Upper lobe of right lung (tissue), 1 donor: ENCODE results near the gene GPS2. TPM values are rescaled to one million over a fixed set of nuclear protein-coding genes. Genes with fewer than 3 reads are reported as not detected.

Source experiments
- ATAC-seq: fragments of 200-7000 bp; cut with Tn5 transposase; one replicate; pipeline ENCODE4 v1.9.1; 2020; ENCODE audit warnings: mild to moderate bottlenecking, moderate library complexity
- DNase-seq: peaks from one replicate; pipeline ENCODE4 v3.0.0-alpha.2; 2020
- H3K27ac ChIP-seq: fragments of 200-600 bp; one replicate; pipeline ENCODE4 v1.8.0; 2022
- H3K27me3 ChIP-seq: fragments of 200-600 bp; one replicate; pipeline ENCODE4 v1.8.0; 2022; ENCODE audit warnings: mild to moderate bottlenecking
- H3K36me3 ChIP-seq: fragments of 200-600 bp; one replicate; pipeline ENCODE4 v1.8.0; 2022
- H3K4me1 ChIP-seq: fragments of 200-600 bp; one replicate; pipeline ENCODE4 v1.8.0; 2022
- H3K4me3 ChIP-seq: fragments of 200-600 bp; one replicate; pipeline ENCODE4 v1.8.0; 2022; ENCODE audit warnings: mild to moderate bottlenecking
- H3K9me3 ChIP-seq: fragments of 200-600 bp; one replicate; pipeline ENCODE4 v1.8.0; 2022
- intact Hi-C: fragments of 100-400 bp; cut with DNase I; formaldehyde crosslinking; loops from one replicate; pipeline ENCODE4 v1.11.0; 2022
- total RNA-seq: library from RNA; stranded (reverse); fragmentation: NEBNext Ultra II Directional; extraction: Animal tissue kit (Norgen Biotek cat#: 25700); gene quantifications from one replicate; pipeline ENCODE4 v1.2.1, GENCODE V29; 2021
- TF ChIP-seq, protein P1 (sequence below): fragments of 200-600 bp; IDR thresholded peaks from one replicate; pipeline ENCODE4 v1.8.0; 2022; ENCODE audit warnings: antibody characterized with exemption
- donor health status: DM: no; HTN: yes; CAD: no; lungs with severe emphysema.

GPS2 gene
- total RNA-seq, 1 donor from 2014 or later = 62.9 TPM

DNA sequence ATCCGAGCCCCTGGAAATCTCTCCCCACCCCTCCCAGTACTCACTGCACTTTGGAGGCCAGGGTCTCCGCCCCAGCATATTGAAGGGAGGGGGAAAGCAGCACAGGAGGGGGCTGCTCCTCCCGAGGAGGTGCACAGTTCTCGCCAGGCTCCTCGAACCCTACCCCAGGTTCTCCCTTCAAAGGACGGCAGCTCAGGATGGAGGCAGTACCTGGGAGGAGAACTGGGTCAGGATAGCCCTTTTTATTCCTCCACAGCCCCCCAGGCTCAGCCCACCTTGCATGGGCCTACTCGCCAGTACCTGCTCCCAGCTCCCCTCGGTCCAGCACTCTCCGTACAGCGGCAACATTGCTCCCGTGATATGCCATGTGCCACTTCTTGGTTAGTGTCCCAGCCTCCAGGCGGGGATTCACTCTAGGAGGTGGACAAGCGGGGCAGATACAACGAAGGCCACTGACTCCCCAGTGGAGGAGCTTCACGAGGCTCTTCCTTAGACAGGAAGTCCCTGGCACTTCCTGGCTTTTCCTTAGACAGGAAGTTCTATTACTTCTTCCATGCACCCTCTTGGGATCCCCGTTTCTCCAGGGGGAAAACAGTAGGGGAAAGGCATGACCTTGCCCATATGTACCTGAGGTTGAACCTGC, 2.1 kb upstream of the GPS2 start:
- ATAC-seq = no peak
- H3K4me3 ChIP-seq = no peak overlapping the region

DNA sequence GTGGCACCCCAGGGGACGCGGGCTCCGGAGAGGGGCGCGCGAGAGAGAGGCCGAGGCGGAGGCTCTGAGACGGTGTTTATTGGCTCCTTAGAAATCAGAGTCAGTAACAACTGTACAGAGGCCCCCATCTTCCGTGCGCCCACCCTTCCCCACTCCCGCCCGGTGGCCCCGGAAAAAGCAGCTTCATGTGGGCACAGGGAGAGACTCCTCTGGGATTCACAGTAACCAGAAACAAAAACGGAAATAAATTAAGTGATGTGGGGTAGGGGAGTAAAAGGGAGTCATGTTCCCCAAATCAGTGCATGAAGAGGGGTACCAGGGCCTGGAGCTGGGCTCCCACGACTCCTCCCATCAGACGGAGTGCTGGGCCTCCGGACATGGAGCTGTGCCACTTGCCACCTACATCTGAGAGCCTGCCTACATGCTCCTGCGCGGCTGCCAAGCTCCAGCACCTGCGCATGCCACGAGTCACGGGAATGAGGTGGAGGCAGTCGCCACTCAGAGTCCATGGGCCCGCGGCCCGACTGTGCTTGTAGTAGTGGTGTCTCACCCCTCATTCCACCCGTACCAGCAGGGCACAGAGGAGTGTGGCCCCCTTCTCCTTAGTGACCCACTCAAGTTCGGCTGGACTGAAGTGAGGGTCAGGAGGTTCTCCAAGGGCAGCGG, 543 bp upstream of the GPS2 start:
- peak overlapping the region; percentile 98 for H3K27ac ChIP-seq
- no peaks in the 10 kb centered on the region for H3K27me3 ChIP-seq
- TF ChIP-seq, protein P1, sequence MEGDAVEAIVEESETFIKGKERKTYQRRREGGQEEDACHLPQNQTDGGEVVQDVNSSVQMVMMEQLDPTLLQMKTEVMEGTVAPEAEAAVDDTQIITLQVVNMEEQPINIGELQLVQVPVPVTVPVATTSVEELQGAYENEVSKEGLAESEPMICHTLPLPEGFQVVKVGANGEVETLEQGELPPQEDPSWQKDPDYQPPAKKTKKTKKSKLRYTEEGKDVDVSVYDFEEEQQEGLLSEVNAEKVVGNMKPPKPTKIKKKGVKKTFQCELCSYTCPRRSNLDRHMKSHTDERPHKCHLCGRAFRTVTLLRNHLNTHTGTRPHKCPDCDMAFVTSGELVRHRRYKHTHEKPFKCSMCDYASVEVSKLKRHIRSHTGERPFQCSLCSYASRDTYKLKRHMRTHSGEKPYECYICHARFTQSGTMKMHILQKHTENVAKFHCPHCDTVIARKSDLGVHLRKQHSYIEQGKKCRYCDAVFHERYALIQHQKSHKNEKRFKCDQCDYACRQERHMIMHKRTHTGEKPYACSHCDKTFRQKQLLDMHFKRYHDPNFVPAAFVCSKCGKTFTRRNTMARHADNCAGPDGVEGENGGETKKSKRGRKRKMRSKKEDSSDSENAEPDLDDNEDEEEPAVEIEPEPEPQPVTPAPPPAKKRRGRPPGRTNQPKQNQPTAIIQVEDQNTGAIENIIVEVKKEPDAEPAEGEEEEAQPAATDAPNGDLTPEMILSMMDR = no peak
- DNase-seq (peak; percentile 75), ATAC-seq (peak; percentile 4)
- peaks cover 19% of the 10 kb centered on the region for H3K4me1 ChIP-seq
- peak overlapping the region; percentile 90 for H3K4me3 ChIP-seq
- no peaks in the 10 kb centered on the region for H3K9me3 ChIP-seq
- intact Hi-C loops = no loop called here
- peaks cover 64% of the 10 kb centered on the region for H3K36me3 ChIP-seq

More for the DNA sequence above, 2.1 kb upstream of the GPS2 start:
- DNase-seq = no peak
- Histone ChIP-seq H3K9me3 (no peaks in the 10 kb centered on the region), H3K27ac (no peak overlapping the region), H3K4me1 (peaks cover 19% of the 10 kb centered on the region), H3K27me3 (no peaks in the 10 kb centered on the region), H3K36me3 (peaks cover 64% of the 10 kb centered on the region)
- intact Hi-C loops = no loop called here
- TF ChIP-seq, protein P1 = no peak

DNA sequence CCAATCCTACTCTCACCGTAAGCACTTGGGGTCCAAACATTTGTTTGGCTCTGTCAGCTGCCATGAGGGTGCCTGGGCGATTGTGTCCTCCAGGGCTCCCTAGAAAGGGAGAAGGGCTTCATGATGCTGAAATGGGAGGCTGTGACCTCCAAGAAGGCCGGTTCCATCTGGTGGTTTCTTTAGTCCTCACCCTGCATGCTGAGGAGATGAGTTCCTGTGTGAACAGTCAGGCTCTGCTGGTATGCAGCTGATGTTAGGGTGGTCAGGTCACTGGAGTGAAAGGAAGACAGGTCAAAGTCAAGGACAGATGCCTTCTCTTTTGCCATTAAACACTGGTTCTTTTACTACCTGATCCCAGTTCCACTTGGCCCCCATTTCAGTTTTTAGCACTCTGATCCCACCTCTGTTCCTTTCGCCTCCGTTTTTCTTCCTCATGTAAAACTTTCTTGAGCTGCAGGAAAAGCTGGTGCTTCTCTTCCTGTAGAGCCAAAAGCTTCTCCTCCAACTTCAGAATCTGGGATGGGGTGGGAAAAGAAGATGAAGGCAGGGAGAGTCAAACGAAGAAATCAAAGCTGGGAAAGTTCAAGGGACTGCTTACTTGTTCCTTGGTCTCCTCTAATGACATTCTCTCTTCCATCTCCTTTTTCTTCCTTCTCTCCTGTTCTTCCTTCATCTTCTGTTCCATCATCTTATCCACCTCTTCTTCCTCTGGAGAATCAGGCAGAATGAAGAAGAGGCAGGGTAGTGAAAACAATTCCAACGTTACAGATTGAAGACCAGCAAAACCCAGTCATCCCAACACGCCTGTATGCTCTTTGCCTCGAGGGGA, 1.1 kb downstream of the GPS2 start:
- peaks cover 33% of the 10 kb centered on the region for H3K4me1 ChIP-seq
- H3K9me3 ChIP-seq = no peaks in the 10 kb centered on the region
- TF ChIP-seq, protein P1 = no peak
- no peak for ATAC-seq
- H3K27me3 ChIP-seq = no peaks in the 10 kb centered on the region
- intact Hi-C loops = no loop called here
- H3K36me3 ChIP-seq = peaks cover 71% of the 10 kb centered on the region
- peak overlapping the region; percentile 98 for H3K27ac ChIP-seq
- no peak for DNase-seq
- H3K4me3 ChIP-seq = peak overlapping the region; percentile 90

DNA sequence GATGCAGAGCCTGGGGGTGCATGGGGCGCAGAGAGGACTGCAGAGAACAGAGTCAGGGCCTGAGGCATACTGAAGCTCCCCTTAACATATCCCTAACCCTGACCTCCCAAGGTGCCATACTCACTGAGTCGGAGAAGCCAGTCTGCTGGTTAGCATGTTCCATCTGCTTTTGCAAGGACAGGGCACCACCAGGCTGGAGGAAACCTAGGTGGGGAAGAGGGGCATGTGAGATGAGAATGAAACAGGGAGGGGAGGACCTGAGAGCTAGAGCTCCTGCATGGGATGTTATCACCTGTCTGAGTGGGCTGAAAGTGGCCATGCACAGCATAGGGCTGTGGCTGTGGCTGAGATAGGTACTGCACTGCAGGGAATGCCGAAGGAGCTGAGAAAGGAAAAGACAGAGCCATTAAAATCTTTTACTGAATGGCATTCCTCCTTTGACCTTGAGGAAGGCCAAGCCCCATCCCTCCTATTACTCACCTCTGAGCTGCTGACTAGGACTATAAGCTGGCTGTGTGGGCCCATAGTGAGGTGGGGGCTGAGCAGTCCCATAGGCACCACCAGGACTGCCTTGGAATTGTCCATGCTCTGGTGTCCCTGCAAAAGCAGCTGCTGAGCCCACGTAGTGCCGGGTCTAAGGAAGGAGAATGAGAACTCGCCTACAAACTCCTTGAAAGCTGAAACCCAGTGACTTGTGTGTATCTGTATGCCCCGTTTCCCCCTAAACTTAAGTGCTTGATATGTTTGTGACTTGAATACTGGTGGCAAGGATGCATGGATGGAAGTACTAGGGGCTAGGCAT, 1.9 kb downstream of the GPS2 start:
- no peaks in the 10 kb centered on the region for H3K9me3 ChIP-seq
- intact Hi-C loops = no loop called here
- ATAC-seq (no peak), DNase-seq (no peak)
- H3K27me3 ChIP-seq = no peaks in the 10 kb centered on the region
- no peak overlapping the region for H3K27ac ChIP-seq
- no peak overlapping the region for H3K4me3 ChIP-seq
- peaks cover 63% of the 10 kb centered on the region for H3K36me3 ChIP-seq
- peaks cover 36% of the 10 kb centered on the region for H3K4me1 ChIP-seq
- TF ChIP-seq, protein P1 = no peak

DNA sequence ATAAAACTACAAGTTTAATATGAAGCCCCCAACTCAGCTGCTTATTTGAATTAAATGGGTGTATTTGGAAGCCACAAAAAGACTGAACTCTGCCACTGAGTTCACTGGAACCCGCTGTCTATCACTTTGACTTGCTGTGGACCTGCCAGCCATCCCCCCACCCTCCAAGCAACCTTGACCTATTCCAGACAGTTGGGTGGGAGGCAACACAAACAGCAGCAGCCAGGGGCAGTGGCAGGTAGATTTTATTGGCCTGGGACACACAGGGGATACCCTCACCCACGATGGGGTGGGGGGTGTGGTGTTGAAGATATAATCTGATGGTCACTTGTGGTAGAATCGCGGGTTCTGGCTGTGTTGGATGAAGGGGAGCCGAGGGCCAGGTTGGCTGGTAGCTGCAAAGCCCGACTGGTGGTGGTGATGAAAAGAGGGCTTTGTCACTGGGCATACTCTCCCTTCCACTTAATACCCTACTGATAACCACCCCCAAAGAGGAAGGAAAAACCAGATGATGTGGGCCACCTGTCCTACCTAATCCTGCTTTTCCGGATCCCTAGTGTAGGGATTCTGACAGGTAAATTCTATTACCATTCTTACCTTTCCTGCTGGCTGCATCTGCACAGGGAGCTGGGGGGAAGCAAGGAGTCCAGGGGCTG, 2.6 kb downstream of the GPS2 start:
- no peak for DNase-seq
- no peak overlapping the region for H3K27ac ChIP-seq
- peaks cover 56% of the 10 kb centered on the region for H3K36me3 ChIP-seq
- TF ChIP-seq, protein P1 = no peak
- H3K9me3 ChIP-seq = no peaks in the 10 kb centered on the region
- peaks cover 36% of the 10 kb centered on the region for H3K4me1 ChIP-seq
- intact Hi-C loops = no loop called here
- no peak for ATAC-seq
- no peaks in the 10 kb centered on the region for H3K27me3 ChIP-seq
- no peak overlapping the region for H3K4me3 ChIP-seq
